ENCODE measurements around the gene LRRC4C.
"Not testable (repeated sequence)": the region's sequence is repeated elsewhere in the genome, so short reads cannot be mapped to it uniquely, and the experiment has no call there.

The LRRC4C gene

GRCh38 chr11:40203606-40204005, 1255.8 kb downstream of the LRRC4C start:
- no peak for DNase-seq

- no peak for DNase-seq
Observed at GRCh38 chr11:40202589-40203270, 1256.7 kb downstream of the LRRC4C start.

GRCh38 chr11:40192590-40192989, 1266.9 kb downstream of the LRRC4C start:
- not testable (repeated sequence) for DNase-seq

- DNase-seq: no peak
Observed at GRCh38 chr11:40190294-40190693, 1269.2 kb downstream of the LRRC4C start.

GRCh38 chr11:40188848-40189247, 1270.6 kb downstream of the LRRC4C start:
- DNase-seq: no peak

DNA sequence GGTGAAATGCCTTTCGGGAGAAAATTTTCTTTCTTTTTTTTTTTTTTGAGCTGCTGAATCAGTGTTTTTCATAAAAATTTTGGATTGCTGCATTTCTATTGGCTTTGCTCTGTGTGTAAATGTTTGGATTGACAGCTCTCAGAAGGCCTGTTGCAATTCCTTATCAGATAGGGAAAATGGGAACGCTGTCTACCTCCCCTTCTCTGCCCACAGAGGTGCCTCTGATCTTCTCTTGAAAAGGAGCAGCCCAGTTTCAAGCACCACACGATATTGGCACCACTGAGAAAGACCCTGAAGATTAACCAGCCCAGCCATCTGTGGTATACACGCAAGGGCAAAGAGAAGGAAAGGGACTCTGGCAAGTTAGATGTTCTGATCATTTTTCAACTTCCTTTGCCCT, 1272.2 kb downstream of the LRRC4C start:
- DNase-seq: no peak

GRCh38 chr11:40186437-40187263, 1272.8 kb downstream of the LRRC4C start:
- no peak for DNase-seq

DNA sequence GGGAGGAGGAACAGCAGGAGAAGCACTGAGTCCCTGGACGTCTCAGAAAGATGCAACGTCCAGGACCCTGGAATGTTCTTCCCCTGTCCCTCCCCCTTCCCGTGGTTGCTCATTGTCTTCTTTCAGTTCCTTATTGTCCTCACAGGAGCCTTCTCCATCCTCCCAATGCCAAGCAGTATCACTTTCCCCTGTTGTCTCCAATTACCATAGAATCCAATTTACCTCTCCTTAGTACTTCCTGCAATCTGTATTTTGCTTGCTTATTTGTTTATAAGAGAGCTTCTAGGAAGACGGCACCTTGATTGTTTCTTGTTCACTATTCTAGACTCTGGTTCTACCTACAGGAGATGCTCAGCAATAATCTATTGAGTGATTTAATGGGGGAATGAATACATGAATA, 1273.7 kb downstream of the LRRC4C start:
- no peak for DNase-seq

- DNase-seq: no peak
Observed at GRCh38 chr11:40183073-40184064, 1276.1 kb downstream of the LRRC4C start.

- DNase-seq: no peak
Observed at GRCh38 chr11:40179541-40179940, 1279.9 kb downstream of the LRRC4C start.

- no peak for DNase-seq
Observed at GRCh38 chr11:40178470-40178869, 1281.0 kb downstream of the LRRC4C start.

- no peak for DNase-seq
Observed at GRCh38 chr11:40175980-40176379, 1283.5 kb downstream of the LRRC4C start.

- no peak for DNase-seq
Observed at GRCh38 chr11:40170078-40170477, 1289.4 kb downstream of the LRRC4C start.

DNA sequence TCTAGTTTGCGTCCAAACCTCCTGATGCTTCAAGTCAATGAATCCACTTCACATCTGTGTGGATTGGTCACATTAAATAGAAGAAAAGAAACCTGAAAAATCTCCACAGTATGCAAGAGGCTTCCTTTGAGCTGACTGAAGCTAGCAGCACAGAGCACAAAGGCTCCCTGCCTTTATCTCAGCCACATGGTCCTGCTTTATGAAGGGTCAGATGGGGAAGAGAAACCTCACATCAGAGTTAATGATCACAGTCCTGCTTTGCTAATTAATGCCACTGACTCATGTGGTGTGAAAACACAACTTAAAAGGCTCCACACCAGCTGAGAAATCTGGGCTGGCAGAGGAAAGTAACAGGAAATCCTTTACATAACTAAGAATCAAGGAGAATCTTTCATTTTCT, 1291.0 kb downstream of the LRRC4C start:
- no peak for DNase-seq

- not testable (repeated sequence) for DNase-seq
Observed at GRCh38 chr11:40167805-40168204, 1291.6 kb downstream of the LRRC4C start.

GRCh38 chr11:40166892-40167291, 1292.6 kb downstream of the LRRC4C start:
- no peak for DNase-seq

DNA sequence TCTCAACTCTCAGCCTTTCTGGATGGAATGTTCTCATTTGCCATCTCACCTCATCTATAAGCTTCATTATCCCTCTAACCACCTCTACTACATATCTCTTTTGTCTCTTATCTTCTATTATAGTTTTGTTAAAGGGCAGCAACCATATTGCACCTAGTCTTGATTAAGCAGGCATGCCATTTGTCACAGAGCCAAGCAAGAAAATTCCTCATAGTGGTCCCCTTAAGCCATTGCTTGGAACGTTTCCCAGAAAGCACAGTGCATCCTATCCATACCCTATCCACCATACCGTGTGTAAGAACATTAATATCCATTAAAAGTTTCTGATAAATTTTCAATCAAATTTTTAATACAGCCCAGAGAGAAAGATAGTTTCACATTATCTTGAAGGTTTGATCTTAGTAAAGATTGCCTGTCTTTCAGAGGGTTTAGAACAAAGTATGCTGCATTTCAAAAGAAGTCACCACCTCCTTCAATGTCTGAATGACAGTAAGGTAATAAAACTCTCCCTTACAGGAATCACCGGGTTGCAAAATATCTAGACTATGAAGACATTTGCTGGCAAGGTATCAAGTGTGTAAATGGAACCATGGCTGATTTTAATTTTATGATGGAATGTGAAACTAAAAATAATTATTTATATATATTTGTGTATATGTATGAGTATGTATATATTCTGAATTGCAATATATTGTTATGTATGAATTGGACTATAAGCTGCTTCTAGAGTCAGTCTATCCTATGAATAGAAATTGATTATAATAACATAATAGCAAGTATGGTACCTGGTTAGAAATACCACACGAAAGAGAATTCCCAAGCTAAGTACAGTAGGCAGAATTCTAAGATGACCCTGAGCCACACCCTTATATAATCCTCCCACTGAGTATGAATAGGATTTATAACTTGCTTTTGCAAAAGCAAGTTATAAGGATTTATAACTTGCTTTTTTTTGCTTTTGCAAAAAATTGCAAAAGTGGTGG, 1296.3 kb downstream of the LRRC4C start:
- no peak for DNase-seq

GRCh38 chr11:40161854-40162410, 1297.5 kb downstream of the LRRC4C start:
- no peak for DNase-seq

DNA sequence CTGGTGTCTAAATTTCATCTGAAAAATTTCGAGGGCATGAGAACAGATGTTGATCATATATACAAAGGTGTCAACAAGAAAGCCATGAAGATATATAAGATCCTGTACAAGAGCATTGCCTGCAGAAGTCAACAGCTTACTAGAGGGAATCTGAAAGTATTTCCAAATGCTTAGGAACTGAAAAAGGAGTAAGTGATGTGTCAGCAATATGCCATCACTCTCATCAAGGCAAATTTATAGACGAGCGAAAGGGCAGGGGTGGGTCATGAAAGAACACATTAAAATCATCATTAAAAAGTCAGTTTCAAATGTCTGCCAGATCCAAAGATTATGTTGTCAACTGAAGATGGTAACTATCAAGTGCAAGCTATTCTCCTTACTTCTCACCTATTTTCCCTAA, 1299.0 kb downstream of the LRRC4C start:
- no peak for DNase-seq

GRCh38 chr11:40149721-40150120, 1309.7 kb downstream of the LRRC4C start:
- DNase-seq: no peak

DNA sequence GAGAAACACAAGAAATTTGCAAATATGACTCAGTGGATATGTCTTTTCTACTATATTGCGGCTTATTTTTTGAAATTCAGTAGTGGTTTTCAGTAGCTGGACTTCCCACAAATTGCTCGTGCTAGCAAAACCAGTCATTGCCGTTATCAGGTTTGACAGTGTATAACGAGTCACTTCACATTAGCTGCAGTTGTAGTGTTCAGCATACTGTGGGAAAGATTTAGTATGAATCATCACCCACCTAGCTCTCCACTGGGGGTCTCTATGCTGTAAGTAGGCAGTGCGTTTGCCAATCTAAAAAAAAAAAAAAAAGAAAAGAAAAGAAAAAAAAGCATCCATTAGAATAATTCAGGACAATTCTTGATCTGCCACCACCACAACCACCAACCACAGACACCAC, 1318.9 kb downstream of the LRRC4C start:
- DNase-seq: no peak

GRCh38 chr11:40139536-40139935, 1319.9 kb downstream of the LRRC4C start:
- no peak for DNase-seq
